HCT116 (cell line): ENCODE results near the gene ISCU. TPM values are rescaled to one million over a fixed set of nuclear protein-coding genes. Genes with fewer than 3 reads are reported as not detected.

Source experiments
- ATAC-seq: fragments of 200-7000 bp; cut with Tn5 transposase; 2 replicates; pipeline ENCODE4 v1.9.1; 2020; ENCODE audit warnings: mild to moderate bottlenecking, moderate library complexity
- BruUV-seq: library from RNA; stranded (reverse); fragments of 400-500 nt; replicated peaks from 2 replicates; lab custom pipeline; 2021; lab: Mats Ljungman, UMichigan
- CTCF ChIA-PET: fragments of 300-600 bp; sonication (Branson Sonifier 250); formaldehyde crosslinking; loops from one replicate; lab custom pipeline; 2021; ENCODE audit warnings: antibody characterized with exemption; lab: Charles Lee
- POLR2A ChIA-PET: fragments of 300-600, 350-600 bp; sonication (Branson Sonifier 250); formaldehyde crosslinking; loops from one replicate; lab custom pipeline; 2021; ENCODE audit warnings: antibody characterized with exemption; lab: Charles Lee
- RAD21 ChIA-PET, 2 experiments: fragments of 300-600 bp; sonication (Branson Sonifier 250); formaldehyde crosslinking; loops; one replicate each; lab custom pipeline; 2023; ENCODE audit warnings: low total read pairs in 2 of 2; ENCODE audit not compliant: uncharacterized antibody in 2 of 2, unreplicated experiment in 2 of 2, low non-redundant PET in 1 of 2; lab: Charles Lee
- DNase-seq: peaks from one replicate; pipeline ENCODE4 v3.0.0-alpha.2; 2010; ENCODE audit warnings: low read depth, low spot score
- H2AFZ ChIP-seq: fragments of 200-600 bp; shearing (Covaris generic), sonication (generic); 2 replicates; pipeline ENCODE4 v1.6.1; 2017; ENCODE audit warnings: low read depth, mixed run types, mixed read lengths, antibody characterized with exemption, low read length; ENCODE audit not compliant: poor library complexity, severe bottlenecking
- H3K27ac ChIP-seq: 2 replicates; pipeline ENCODE4 v1.5.1; 2012; ENCODE audit warnings: low read depth, low read length
- H3K27me3 ChIP-seq: fragments of 200-600 bp; sonication (generic); 2 replicates; pipeline ENCODE4 v1.6.1; 2016; ENCODE audit warnings: mixed run types, low read length, mixed read lengths; ENCODE audit not compliant: insufficient read depth
- H3K36me3 ChIP-seq, 2 experiments: fragments of 200-500 bp in 1 of 2; fragments of 200-600 bp in 1 of 2; sonication (Bioruptor generic) in 1 of 2; sonication (generic) in 1 of 2; 2 replicates each; pipeline versions ENCODE4 v1.5.1 to v1.6.1; 2014 to 2016; ENCODE audit warnings: low read length in 2 of 2, inconsistent platforms in 1 of 2, mixed read lengths in 1 of 2, mixed run types in 1 of 2; ENCODE audit not compliant: insufficient read depth in 2 of 2, control insufficient read depth in 1 of 2
- H3K4me1 ChIP-seq, 2 experiments: fragments of 200-600 bp in 1 of 2; sonication (generic) in 1 of 2; 2 replicates each; pipeline versions ENCODE4 v1.5.1 to v1.6.1; 2012 to 2017; ENCODE audit warnings: low read length in 2 of 2, inconsistent platforms in 1 of 2, mild to moderate bottlenecking in 1 of 2, mixed read lengths in 1 of 2, mixed run types in 1 of 2, moderate library complexity in 1 of 2; ENCODE audit not compliant: insufficient read depth in 2 of 2, control insufficient read depth in 1 of 2
- H3K4me2 ChIP-seq: fragments of 200-600 bp; sonication (generic); 2 replicates; pipeline ENCODE4 v1.6.1; 2017; ENCODE audit warnings: mixed run types, low read length, mixed read lengths
- H3K4me3 ChIP-seq, 2 experiments: fragments of 200-600 bp in 1 of 2; sonication (generic) in 1 of 2; replicated peaks in 1 of 2; 2 replicates each; pipeline ENCODE4 v1.5.1; 2011 to 2016; ENCODE audit warnings: low read length in 2 of 2, control low read depth in 1 of 2, low read depth in 1 of 2, mild to moderate bottlenecking in 1 of 2, mixed read lengths in 1 of 2, mixed run types in 1 of 2
- H3K79me2 ChIP-seq: fragments of 200-600 bp; sonication (generic); 2 replicates; pipeline ENCODE4 v1.6.1; 2017; ENCODE audit warnings: mild to moderate bottlenecking, mixed run types, low read length, moderate library complexity, mixed read lengths; ENCODE audit not compliant: insufficient read depth
- H3K9ac ChIP-seq: fragments of 200-600 bp; sonication (generic); 2 replicates; pipeline ENCODE4 v1.6.1; 2016; ENCODE audit warnings: low read length, mixed read lengths
- H3K9me2 ChIP-seq: fragments of 200-600 bp; sonication (generic), shearing (Covaris generic); 2 replicates; pipeline ENCODE4 v1.6.1; 2017; ENCODE audit warnings: mixed run types, mild to moderate bottlenecking, moderate library complexity; ENCODE audit not compliant: insufficient read depth
- H3K9me3 ChIP-seq, 2 experiments: fragments of 200-500 bp in 1 of 2; fragments of 200-600 bp in 1 of 2; sonication (Bioruptor generic) in 1 of 2; sonication (generic) in 1 of 2; 2 replicates each; pipeline ENCODE4 v1.6.1; 2014 to 2017; ENCODE audit warnings: low read length in 2 of 2, mixed read lengths in 2 of 2, inconsistent platforms in 1 of 2, low read depth in 1 of 2, mild to moderate bottlenecking in 1 of 2, mixed run types in 1 of 2, moderate library complexity in 1 of 2; ENCODE audit not compliant: control insufficient read depth in 1 of 2, insufficient read depth in 1 of 2
- H4K20me1 ChIP-seq: fragments of 200-600 bp; sonication (generic), shearing (Covaris generic); 2 replicates; pipeline ENCODE4 v1.6.1; 2017; ENCODE audit warnings: mixed run types, mild to moderate bottlenecking, moderate library complexity; ENCODE audit not compliant: insufficient read depth
- ATF3 ChIP-seq: IDR thresholded peaks from 2 replicates; pipeline ENCODE4 v1.6.1; 2012
- CTCF ChIP-seq, 3 experiments: fragments of 200-600 bp in 1 of 3; sonication (generic) in 1 of 3; IDR thresholded peaks in 2 of 3; conservative IDR thresholded peaks in 1 of 3; 2 replicates each; pipeline ENCODE4 v1.5.1; 2012 to 2017; ENCODE audit warnings: low read depth in 2 of 3, low read length in 2 of 3, antibody characterized with exemption in 1 of 3, borderline replicate concordance in 1 of 3, control low read depth in 1 of 3, mild to moderate bottlenecking in 1 of 3, mixed read lengths in 1 of 3, mixed run types in 1 of 3, moderate library complexity in 1 of 3; ENCODE audit not compliant: insufficient read depth in 1 of 3
- EGR1 ChIP-seq: IDR thresholded peaks from 2 replicates; pipeline ENCODE4 v1.6.1; 2012; ENCODE audit warnings: low read depth
- ELF1 ChIP-seq: IDR thresholded peaks from 2 replicates; pipeline ENCODE4 v1.6.1; 2012; ENCODE audit warnings: low read depth, borderline replicate concordance
- EZH2 ChIP-seq: fragments of 200-600 bp; sonication (generic); IDR thresholded peaks from 2 replicates; pipeline ENCODE4 v1.6.1; 2017; ENCODE audit warnings: antibody characterized with exemption, mixed run types
- EZH2phosphoT487 ChIP-seq: fragments of 200-600 bp; IDR thresholded peaks from 2 replicates; pipeline ENCODE4 v1.6.1; 2018; ENCODE audit warnings: antibody characterized with exemption, borderline replicate concordance
- POLR2AphosphoS5 ChIP-seq: IDR thresholded peaks from 2 replicates; pipeline ENCODE4 v1.6.1; 2011; ENCODE audit warnings: mild to moderate bottlenecking, low read depth, low read length, moderate library complexity
- ZFX ChIP-seq: fragments of 450-650 bp; IDR thresholded peaks from 2 replicates; pipeline ENCODE4 v1.6.1; 2017
- intact Hi-C: fragments of 100-400 bp; cut with micrococcal nuclease; formaldehyde crosslinking; loops from 2 replicates; pipeline ENCODE4 v1.10.0; 2022
- total RNA-seq: library from RNA; stranded (reverse); gene quantifications from one replicate; pipeline ENCODE4 v1.2.1, GENCODE V29; 2021; ENCODE audit not compliant: unreplicated experiment
- TF ChIP-seq, protein P1 (sequence below): IDR thresholded peaks from 2 replicates; pipeline ENCODE4 v1.6.1; 2012; ENCODE audit warnings: low read depth

Gene ISCU
- total RNA-seq, 1 experiment from 2014 or later, result 89.6 TPM

DNA sequence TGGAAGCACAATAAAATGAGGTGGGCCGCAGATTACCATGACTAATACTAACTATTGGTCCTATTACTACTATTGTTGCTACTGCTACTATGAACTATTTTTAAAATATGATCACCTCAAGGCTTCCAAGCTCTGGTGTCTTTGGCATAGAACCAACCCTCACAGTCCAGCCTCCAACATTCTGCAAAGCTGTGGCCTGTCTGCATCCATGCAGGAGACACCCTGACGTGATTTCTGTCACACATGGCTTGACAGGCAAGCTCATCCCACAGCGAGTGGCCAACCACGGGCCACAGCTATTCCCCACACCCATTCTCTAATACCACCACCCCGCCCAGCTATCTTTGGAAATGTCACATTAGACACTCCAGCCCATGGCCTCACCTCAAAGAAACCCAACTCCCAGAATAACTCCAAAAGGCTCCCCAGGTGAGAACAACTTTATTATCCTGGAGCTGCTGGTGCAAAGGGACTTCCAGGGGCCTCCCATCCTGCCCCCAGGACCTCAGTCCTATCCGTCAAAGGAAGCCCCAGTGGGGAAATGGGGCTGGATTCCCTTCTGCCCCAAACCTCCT is 14.4 kb downstream of the ISCU start:
- intact Hi-C loops, result no loop called here
- Histone ChIP-seq H3K27ac (no peak overlapping the region), H3K9me3 (no peaks in the 10 kb centered on the region), H2AFZ (no peak overlapping the region), H4K20me1 (no peaks in the 10 kb centered on the region), H3K36me3 (no peaks in the 10 kb centered on the region), H3K9me2 (no peaks in the 10 kb centered on the region), H3K9ac (no peak overlapping the region), H3K4me3 (no peak overlapping the region), H3K4me1 (no peaks in the 10 kb centered on the region), H3K79me2 (no peaks in the 10 kb centered on the region), H3K27me3 (no peaks in the 10 kb centered on the region), H3K4me2 (no peak overlapping the region)
- DNase-seq, result no peak
- ATAC-seq, result no peak
- TF ChIP-seq, protein P1, sequence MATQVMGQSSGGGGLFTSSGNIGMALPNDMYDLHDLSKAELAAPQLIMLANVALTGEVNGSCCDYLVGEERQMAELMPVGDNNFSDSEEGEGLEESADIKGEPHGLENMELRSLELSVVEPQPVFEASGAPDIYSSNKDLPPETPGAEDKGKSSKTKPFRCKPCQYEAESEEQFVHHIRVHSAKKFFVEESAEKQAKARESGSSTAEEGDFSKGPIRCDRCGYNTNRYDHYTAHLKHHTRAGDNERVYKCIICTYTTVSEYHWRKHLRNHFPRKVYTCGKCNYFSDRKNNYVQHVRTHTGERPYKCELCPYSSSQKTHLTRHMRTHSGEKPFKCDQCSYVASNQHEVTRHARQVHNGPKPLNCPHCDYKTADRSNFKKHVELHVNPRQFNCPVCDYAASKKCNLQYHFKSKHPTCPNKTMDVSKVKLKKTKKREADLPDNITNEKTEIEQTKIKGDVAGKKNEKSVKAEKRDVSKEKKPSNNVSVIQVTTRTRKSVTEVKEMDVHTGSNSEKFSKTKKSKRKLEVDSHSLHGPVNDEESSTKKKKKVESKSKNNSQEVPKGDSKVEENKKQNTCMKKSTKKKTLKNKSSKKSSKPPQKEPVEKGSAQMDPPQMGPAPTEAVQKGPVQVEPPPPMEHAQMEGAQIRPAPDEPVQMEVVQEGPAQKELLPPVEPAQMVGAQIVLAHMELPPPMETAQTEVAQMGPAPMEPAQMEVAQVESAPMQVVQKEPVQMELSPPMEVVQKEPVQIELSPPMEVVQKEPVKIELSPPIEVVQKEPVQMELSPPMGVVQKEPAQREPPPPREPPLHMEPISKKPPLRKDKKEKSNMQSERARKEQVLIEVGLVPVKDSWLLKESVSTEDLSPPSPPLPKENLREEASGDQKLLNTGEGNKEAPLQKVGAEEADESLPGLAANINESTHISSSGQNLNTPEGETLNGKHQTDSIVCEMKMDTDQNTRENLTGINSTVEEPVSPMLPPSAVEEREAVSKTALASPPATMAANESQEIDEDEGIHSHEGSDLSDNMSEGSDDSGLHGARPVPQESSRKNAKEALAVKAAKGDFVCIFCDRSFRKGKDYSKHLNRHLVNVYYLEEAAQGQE, result no peak
- TF ChIP-seq ATF3 (no peak), ZFX (no peak), CTCF (IDR thresholded peaks at IDR 0.05 in 2 of 3, conservative IDR thresholded peaks at IDR 0.05 in 1 of 3; ENCODE audit: borderline replicate concordance in 1 of 3, insufficient read depth in 1 of 3, low read depth in 2 of 3, low read length in 2 of 3) (no peak), EZH2phosphoT487 (no peak), EGR1 (no peak), ELF1 (no peak), EZH2 (no peak), POLR2AphosphoS5 (no peak)
- CTCF ChIA-PET, result interaction anchor here (0.6 kb wide), 1 partner anchor 305 kb away, joined by 3 read pairs; no protein-coding TSS in a partner anchor
- BruUV-seq, result no TSS peak
- RAD21 ChIA-PET, result no interaction called here
- POLR2A ChIA-PET, result no interaction called here
